ENCODE data around the gene ELFN1. TPM values are rescaled to one million over a fixed set of nuclear protein-coding genes. Genes with fewer than 3 reads are reported as not detected.

ELFN1 gene
- total RNA-seq, 1 donor from 2014 or later: 0.62 TPM

DNA sequence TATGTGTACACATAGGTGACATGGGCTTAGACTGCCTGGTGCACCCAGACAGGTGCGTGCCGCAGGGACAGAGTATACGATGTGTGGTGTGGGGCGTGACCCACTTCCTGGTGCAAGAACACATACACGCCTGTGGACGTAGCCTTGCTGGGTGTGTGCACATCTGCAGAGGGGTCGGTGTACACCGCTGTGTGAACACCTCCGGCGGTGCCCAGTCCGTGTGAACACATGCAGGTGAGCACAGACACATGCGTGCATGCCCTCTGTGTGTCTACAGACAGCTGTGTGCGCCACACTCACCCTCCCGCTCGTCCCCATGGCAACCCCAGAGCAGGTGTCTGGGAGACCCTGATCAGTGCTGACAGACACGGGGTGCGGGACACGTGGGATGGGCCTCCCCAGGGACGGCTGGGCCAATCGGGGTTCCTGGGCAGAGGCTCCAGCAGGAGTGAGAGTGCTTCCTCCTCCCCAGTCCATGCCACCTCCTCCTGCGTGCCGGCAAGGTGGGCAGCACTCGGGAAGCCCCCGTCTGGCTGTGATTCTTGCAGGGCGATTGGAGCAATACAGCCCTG is 23.4 kb downstream of the ELFN1 start:
- Mint-ChIP-seq H3K4me1 (ENCODE audit: unreplicated experiment) (no peaks in the 10 kb centered on the region), H3K27ac (ENCODE audit: unreplicated experiment) (no peak overlapping the region), H3K4me3 (ENCODE audit: unreplicated experiment) (no peak overlapping the region), H3K9me3 (ENCODE audit: unreplicated experiment) (no peaks in the 10 kb centered on the region), H3K36me3 (ENCODE audit: unreplicated experiment) (no peaks in the 10 kb centered on the region), H3K27me3 (ENCODE audit: unreplicated experiment) (peaks cover 12% of the 10 kb centered on the region)
- DNase-seq (ENCODE audit: extremely low spot score, unreplicated experiment): no peak
- TF ChIP-seq CTCF (IDR thresholded peaks at IDR 0.05): no peak

DNA sequence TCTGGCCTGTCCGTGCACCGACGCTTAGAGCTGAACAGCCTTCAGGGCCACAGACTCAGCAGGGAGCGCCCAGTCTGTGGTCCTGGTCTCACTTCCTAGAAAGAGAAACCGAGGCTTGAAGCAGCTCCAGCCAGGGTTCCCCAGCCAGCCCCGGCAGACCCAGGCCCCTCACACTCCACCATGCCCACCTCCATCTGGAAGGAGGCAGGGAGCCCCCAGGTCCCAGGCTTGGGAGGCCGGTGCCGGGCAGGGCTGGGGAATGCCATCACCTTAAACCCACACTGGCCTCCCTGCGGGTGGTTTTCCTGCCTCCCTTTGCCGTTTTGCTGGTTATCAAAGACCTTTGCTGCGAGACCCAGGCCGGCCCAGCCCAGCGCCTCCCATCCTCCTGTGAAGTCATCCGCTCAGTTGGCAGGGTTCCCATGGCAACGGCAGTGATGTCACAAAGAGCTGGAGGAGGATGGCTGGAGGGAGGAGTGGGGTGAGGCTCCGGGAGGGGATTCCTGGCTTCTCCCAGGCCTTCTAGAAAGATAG is 24.0 kb downstream of the ELFN1 start:
- no peak overlapping the region for H3K4me3 Mint-ChIP-seq (ENCODE audit: unreplicated experiment)
- H3K9me3 Mint-ChIP-seq (ENCODE audit: unreplicated experiment): no peaks in the 10 kb centered on the region
- no peaks in the 10 kb centered on the region for H3K4me1 Mint-ChIP-seq (ENCODE audit: unreplicated experiment)
- DNase-seq (ENCODE audit: extremely low spot score, unreplicated experiment): no peak
- H3K36me3 Mint-ChIP-seq (ENCODE audit: unreplicated experiment): no peaks in the 10 kb centered on the region
- no peak overlapping the region for H3K27ac Mint-ChIP-seq (ENCODE audit: unreplicated experiment)
- H3K27me3 Mint-ChIP-seq (ENCODE audit: unreplicated experiment): peaks cover 13% of the 10 kb centered on the region
- no peak for TF ChIP-seq CTCF (IDR thresholded peaks at IDR 0.05)

GRCh38 chr7:1694611-1695511 is 24.8 kb downstream of the ELFN1 start:
- Mint-ChIP-seq H3K4me3 (ENCODE audit: unreplicated experiment) (no peak overlapping the region), H3K27me3 (ENCODE audit: unreplicated experiment) (peaks cover 13% of the 10 kb centered on the region), H3K4me1 (ENCODE audit: unreplicated experiment) (no peaks in the 10 kb centered on the region), H3K36me3 (ENCODE audit: unreplicated experiment) (no peaks in the 10 kb centered on the region), H3K9me3 (ENCODE audit: unreplicated experiment) (no peaks in the 10 kb centered on the region), H3K27ac (ENCODE audit: unreplicated experiment) (no peak overlapping the region)
- no peak for DNase-seq (ENCODE audit: extremely low spot score, unreplicated experiment)
- no peak for TF ChIP-seq CTCF (IDR thresholded peaks at IDR 0.05)

DNA sequence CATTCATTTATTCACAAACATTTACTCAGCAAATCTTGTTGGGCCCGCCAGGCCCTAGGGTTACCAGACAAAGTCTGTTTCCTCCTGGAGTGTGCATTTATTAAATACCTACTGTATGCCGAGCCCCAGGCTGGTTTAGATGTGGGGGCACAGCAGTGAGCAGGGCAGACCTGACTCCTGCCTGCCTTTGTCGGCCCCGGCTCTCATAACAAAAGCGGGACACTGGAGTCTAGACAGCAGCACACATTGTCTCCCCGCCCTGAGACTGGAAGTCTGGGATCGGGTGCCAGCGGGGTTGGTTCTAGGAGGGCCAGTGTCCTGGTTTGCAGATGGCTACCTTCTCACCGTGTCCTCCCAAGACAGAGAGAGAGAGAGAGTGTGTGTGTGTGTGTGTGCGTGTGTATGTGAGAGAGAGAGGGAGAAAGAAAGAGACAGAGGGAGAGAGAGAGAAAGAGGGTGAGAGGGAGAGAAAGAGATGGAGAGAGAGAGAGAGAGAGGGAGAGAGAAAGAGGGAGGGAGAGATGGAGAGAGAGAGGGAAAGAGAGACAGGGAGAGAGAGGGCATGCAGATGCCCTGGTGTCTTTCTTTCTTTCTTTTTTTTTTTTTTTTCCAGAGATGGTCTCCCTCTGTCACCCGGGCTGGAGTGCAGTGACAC is 25.9 kb downstream of the ELFN1 start:
- Mint-ChIP-seq H3K27ac (ENCODE audit: unreplicated experiment) (no peak overlapping the region), H3K4me1 (ENCODE audit: unreplicated experiment) (no peaks in the 10 kb centered on the region), H3K4me3 (ENCODE audit: unreplicated experiment) (no peak overlapping the region), H3K9me3 (ENCODE audit: unreplicated experiment) (no peaks in the 10 kb centered on the region), H3K36me3 (ENCODE audit: unreplicated experiment) (no peaks in the 10 kb centered on the region), H3K27me3 (ENCODE audit: unreplicated experiment) (peaks cover 13% of the 10 kb centered on the region)
- no peak for TF ChIP-seq CTCF (IDR thresholded peaks at IDR 0.05)
- DNase-seq (ENCODE audit: extremely low spot score, unreplicated experiment): no peak

Data from osteocyte (in vitro differentiated cells).